SU-DHL-6 (cell line): ENCODE data around the gene PDLIM4.

Source experiments
- EZH2phosphoT487 ChIP-seq: fragments of 200-600 bp; sonication (generic), shearing (Covaris generic); conservative IDR thresholded peaks from 2 replicates; pipeline ENCODE4 v1.6.1; 2018; ENCODE audit warnings: mild to moderate bottlenecking, antibody characterized with exemption, low read length, moderate library complexity, mixed read lengths
- TF ChIP-seq, protein P1 (sequence below): fragments of 200-600 bp; sonication (generic); IDR thresholded peaks from one replicate; pipeline ENCODE4 v1.5.1; 2017; ENCODE audit warnings: antibody characterized with exemption, mild to moderate bottlenecking, low read length, moderate library complexity; ENCODE audit not compliant: insufficient read depth, poor library complexity, severe bottlenecking

DNA sequence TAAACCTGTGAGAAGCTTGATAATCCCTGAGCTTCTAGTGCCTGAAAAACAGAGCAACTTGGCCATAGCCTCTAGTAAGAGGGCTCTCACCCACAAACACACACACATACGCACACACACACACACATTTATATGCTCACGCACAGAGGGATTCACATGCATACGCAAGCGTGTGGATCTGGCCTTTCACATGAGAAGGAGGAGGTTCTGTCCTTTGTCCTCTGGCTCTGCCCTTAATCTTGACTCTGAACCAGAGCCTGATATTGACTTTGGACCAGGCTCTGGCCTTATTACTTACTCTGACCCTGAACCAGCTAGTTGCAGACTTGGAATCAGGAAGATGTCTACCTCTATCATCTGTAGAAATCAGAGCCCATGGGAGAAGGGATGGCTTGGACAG is 19.8 kb upstream of the PDLIM4 start:
- TF ChIP-seq, protein P1, sequence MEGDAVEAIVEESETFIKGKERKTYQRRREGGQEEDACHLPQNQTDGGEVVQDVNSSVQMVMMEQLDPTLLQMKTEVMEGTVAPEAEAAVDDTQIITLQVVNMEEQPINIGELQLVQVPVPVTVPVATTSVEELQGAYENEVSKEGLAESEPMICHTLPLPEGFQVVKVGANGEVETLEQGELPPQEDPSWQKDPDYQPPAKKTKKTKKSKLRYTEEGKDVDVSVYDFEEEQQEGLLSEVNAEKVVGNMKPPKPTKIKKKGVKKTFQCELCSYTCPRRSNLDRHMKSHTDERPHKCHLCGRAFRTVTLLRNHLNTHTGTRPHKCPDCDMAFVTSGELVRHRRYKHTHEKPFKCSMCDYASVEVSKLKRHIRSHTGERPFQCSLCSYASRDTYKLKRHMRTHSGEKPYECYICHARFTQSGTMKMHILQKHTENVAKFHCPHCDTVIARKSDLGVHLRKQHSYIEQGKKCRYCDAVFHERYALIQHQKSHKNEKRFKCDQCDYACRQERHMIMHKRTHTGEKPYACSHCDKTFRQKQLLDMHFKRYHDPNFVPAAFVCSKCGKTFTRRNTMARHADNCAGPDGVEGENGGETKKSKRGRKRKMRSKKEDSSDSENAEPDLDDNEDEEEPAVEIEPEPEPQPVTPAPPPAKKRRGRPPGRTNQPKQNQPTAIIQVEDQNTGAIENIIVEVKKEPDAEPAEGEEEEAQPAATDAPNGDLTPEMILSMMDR = no peak
- TF ChIP-seq EZH2phosphoT487 = no peak
